NCI-H345 (cell line): Measurements from ENCODE around the gene GABRR3.
"Not testable (repeated sequence)": the region's sequence is repeated elsewhere in the genome, so short reads cannot be mapped to it uniquely, and the experiment has no call there.

Source experiments
- DNase-seq: peaks from one replicate; lab custom pipeline; 2025; lab: John Stamatoyannopoulos, UW

The GABRR3 gene

GRCh38 chr3:98021830-98022560, 13.1 kb downstream of the GABRR3 start:
- DNase-seq: no peak

GRCh38 chr3:98020412-98020811, 14.7 kb downstream of the GABRR3 start:
- DNase-seq: no peak

GRCh38 chr3:98018301-98018700, 16.8 kb downstream of the GABRR3 start:
- DNase-seq: no peak

- no peak for DNase-seq
These were observed 20.9 kb downstream of the GABRR3 start for GRCh38 chr3:98014268-98014585.

GRCh38 chr3:98013411-98014267, 21.5 kb downstream of the GABRR3 start:
- DNase-seq: no peak

GRCh38 chr3:98012979-98013378, 22.1 kb downstream of the GABRR3 start:
- DNase-seq: no peak

- not testable (repeated sequence) for DNase-seq
These were observed 24.1 kb downstream of the GABRR3 start for GRCh38 chr3:98010883-98011449.

- DNase-seq: no peak
These were observed 24.8 kb downstream of the GABRR3 start for GRCh38 chr3:98010194-98010882.

- no peak for DNase-seq
These were observed 26.3 kb downstream of the GABRR3 start for GRCh38 chr3:98008855-98009254.

- DNase-seq: no peak
These were observed 29.7 kb downstream of the GABRR3 start for GRCh38 chr3:98005438-98005837.

GRCh38 chr3:98004721-98005120, 30.4 kb downstream of the GABRR3 start:
- no peak for DNase-seq

GRCh38 chr3:98003306-98003969, 31.7 kb downstream of the GABRR3 start:
- no peak for DNase-seq

- DNase-seq: no peak
These were observed 32.4 kb downstream of the GABRR3 start for GRCh38 chr3:98002717-98003116.

- no peak for DNase-seq
These were observed 35.1 kb downstream of the GABRR3 start for GRCh38 chr3:97999994-98000393.

- DNase-seq: no peak
These were observed 36.0 kb downstream of the GABRR3 start for GRCh38 chr3:97999103-97999502.

- DNase-seq: no peak
These were observed 38.1 kb downstream of the GABRR3 start for GRCh38 chr3:97996988-97997387.

GRCh38 chr3:97994328-97994945, 40.7 kb downstream of the GABRR3 start:
- no peak for DNase-seq

GRCh38 chr3:97993526-97993925, 41.6 kb downstream of the GABRR3 start:
- no peak for DNase-seq

- DNase-seq: no peak
These were observed 42.5 kb downstream of the GABRR3 start for GRCh38 chr3:97992547-97993173.

GRCh38 chr3:97991293-97991682, 43.8 kb downstream of the GABRR3 start:
- no peak for DNase-seq
